GM19099 (cell line): ENCODE data around the gene CNTNAP2.

Experiments
- POLR2A ChIP-seq: IDR thresholded peaks from 3 replicates; pipeline ENCODE4 v1.6.1; 2011; ENCODE audit warnings: low read depth; ENCODE audit not compliant: insufficient read length; ENCODE audit errors: extremely low read depth

The CNTNAP2 gene

GRCh38 chr7:147079083-147079482, 962.5 kb downstream of the CNTNAP2 start:
- TF ChIP-seq POLR2A: no peak

- no peak for TF ChIP-seq POLR2A
These were observed 963.4 kb downstream of the CNTNAP2 start for GRCh38 chr7:147079921-147080420.

GRCh38 chr7:147081117-147081516, 964.5 kb downstream of the CNTNAP2 start:
- TF ChIP-seq POLR2A: no peak

- no peak for TF ChIP-seq POLR2A
These were observed 972.5 kb downstream of the CNTNAP2 start for GRCh38 chr7:147089051-147089461.

GRCh38 chr7:147089608-147090007, 973.0 kb downstream of the CNTNAP2 start:
- no peak for TF ChIP-seq POLR2A

- TF ChIP-seq POLR2A: no peak
These were observed 980.0 kb downstream of the CNTNAP2 start for GRCh38 chr7:147096629-147097028.

GRCh38 chr7:147103224-147103623, 986.6 kb downstream of the CNTNAP2 start:
- no peak for TF ChIP-seq POLR2A

GRCh38 chr7:147106746-147107145, 990.1 kb downstream of the CNTNAP2 start:
- no peak for TF ChIP-seq POLR2A

GRCh38 chr7:147136352-147136751, 1019.8 kb downstream of the CNTNAP2 start:
- TF ChIP-seq POLR2A: no peak

GRCh38 chr7:147145194-147145593, 1028.6 kb downstream of the CNTNAP2 start:
- no peak for TF ChIP-seq POLR2A

- TF ChIP-seq POLR2A: no peak
These were observed 1029.6 kb downstream of the CNTNAP2 start for GRCh38 chr7:147146169-147146568.

GRCh38 chr7:147151661-147152060, 1035.1 kb downstream of the CNTNAP2 start:
- TF ChIP-seq POLR2A: no peak

GRCh38 chr7:147153571-147153970, 1037.0 kb downstream of the CNTNAP2 start:
- no peak for TF ChIP-seq POLR2A

GRCh38 chr7:147161405-147161804, 1044.8 kb downstream of the CNTNAP2 start:
- TF ChIP-seq POLR2A: no peak

- TF ChIP-seq POLR2A: no peak
These were observed 1053.9 kb downstream of the CNTNAP2 start for GRCh38 chr7:147170341-147171012.

- no peak for TF ChIP-seq POLR2A
These were observed 1054.4 kb downstream of the CNTNAP2 start for GRCh38 chr7:147171013-147171391.

GRCh38 chr7:147173883-147174282, 1057.3 kb downstream of the CNTNAP2 start:
- no peak for TF ChIP-seq POLR2A

GRCh38 chr7:147182874-147183273, 1066.3 kb downstream of the CNTNAP2 start:
- TF ChIP-seq POLR2A: no peak

- TF ChIP-seq POLR2A: no peak
These were observed 1066.7 kb downstream of the CNTNAP2 start for GRCh38 chr7:147183276-147183675.
